B cell (primary cell): ENCODE results near the gene PITPNM3. TPM values are rescaled to one million over a fixed set of nuclear protein-coding genes. Genes with fewer than 3 reads are reported as not detected.

Experiments used
- ATAC-seq: fragments of 200-7000 bp; cut with Tn5 transposase; one replicate; pipeline ENCODE4 v1.10.0; 2021; ENCODE audit warnings: low read depth, mild to moderate bottlenecking, moderate number of reproducible peaks, moderate library complexity
- CTCF ChIA-PET: fragments of 350-600 bp; sonication (Branson Sonifier 250); formaldehyde crosslinking; loops from one replicate; lab custom pipeline; 2021; ENCODE audit warnings: antibody characterized with exemption, inconsistent platforms; lab: Charles Lee
- POLR2A ChIA-PET: fragments of 350-600 bp; sonication (Branson Sonifier 250); formaldehyde crosslinking; loops from one replicate; lab custom pipeline; 2021; ENCODE audit warnings: antibody characterized with exemption; lab: Charles Lee
- DNase-seq: peaks from one replicate; pipeline ENCODE4 v3.0.0; 2013
- H2AFZ ChIP-seq: 2 replicates; pipeline ENCODE4 v1.6.1; 2012; ENCODE audit warnings: mild to moderate bottlenecking, low read depth, low read length; ENCODE audit not compliant: insufficient read depth, poor library complexity, severe bottlenecking
- H3K27ac ChIP-seq, 2 donors: 1 replicate in 1 of 2; 2 replicates in 1 of 2; pipeline ENCODE4 v1.5.1; 2012 to 2013; ENCODE audit warnings: low read length in 2 of 2, mild to moderate bottlenecking in 2 of 2, moderate library complexity in 1 of 2
- H3K27me3 ChIP-seq, 4 experiments: fragments of 200-600 bp in 1 of 4; sonication (generic) in 1 of 4; replicated peaks in 1 of 4; 1 replicate in 2 of 4; 2 replicates in 2 of 4; pipeline versions ENCODE4 v1.6.1 to v1.7.0; 2013 to 2016; ENCODE audit warnings: low read length in 3 of 4, mild to moderate bottlenecking in 2 of 4, mixed read lengths in 1 of 4, moderate library complexity in 1 of 4; ENCODE audit not compliant: insufficient read depth in 4 of 4, control insufficient read depth in 3 of 4; ENCODE audit errors: control extremely low read depth in 1 of 4
- H3K36me3 ChIP-seq, 2 experiments: replicated peaks in 1 of 2; 1 replicate in 1 of 2; 2 replicates in 1 of 2; pipeline versions ENCODE4 v1.6.1 to v1.7.1; 2013; ENCODE audit warnings: low read length in 1 of 2; ENCODE audit not compliant: insufficient read depth in 2 of 2, control insufficient read depth in 1 of 2; ENCODE audit errors: control extremely low read depth in 1 of 2, extremely low read depth in 1 of 2
- H3K4me1 ChIP-seq, 2 donors: fragments of 200-600 bp in 1 of 2; sonication (generic) in 1 of 2; 1 replicate in 1 of 2; 2 replicates in 1 of 2; pipeline versions ENCODE4 v1.5.1 to v1.6.1; 2013 to 2017; ENCODE audit warnings: low read length in 2 of 2; ENCODE audit not compliant: control insufficient read depth in 2 of 2, insufficient read depth in 2 of 2
- H3K4me2 ChIP-seq: replicated peaks from 2 replicates; pipeline ENCODE3; 2012; ENCODE audit warnings: mild to moderate bottlenecking, low read depth, low read length; ENCODE audit not compliant: poor library complexity, severe bottlenecking
- H3K4me3 ChIP-seq, 5 experiments: fragments of 200-600 bp in 1 of 5; sonication (generic) in 1 of 5; 1 replicate in 3 of 5; 2 replicates in 2 of 5; pipeline versions ENCODE4 v1.5.1 to v1.7.0; 2011 to 2016; ENCODE audit warnings: low read length in 4 of 5, mild to moderate bottlenecking in 4 of 5, low read depth in 2 of 5, control low read depth in 1 of 5, moderate library complexity in 1 of 5; ENCODE audit not compliant: insufficient read depth in 1 of 5; ENCODE audit errors: control extremely low read depth in 1 of 5, extremely low read depth in 1 of 5
- H3K79me2 ChIP-seq: fragments of 200-600 bp; sonication (generic); one replicate; pipeline ENCODE4 v1.6.0; 2016; ENCODE audit warnings: low read length; ENCODE audit not compliant: control insufficient read depth, insufficient read depth
- H3K9ac ChIP-seq: fragments of 200-600 bp; sonication (generic); 2 replicates; pipeline ENCODE4 v1.6.1; 2017; ENCODE audit warnings: mild to moderate bottlenecking, low read length, moderate library complexity
- H3K9me3 ChIP-seq, 3 donors: one replicate each; pipeline versions ENCODE4 v1.6.1 to v1.7.1; 2013; ENCODE audit warnings: low read length in 2 of 3; ENCODE audit not compliant: control insufficient read depth in 2 of 3, insufficient read depth in 1 of 3; ENCODE audit errors: control extremely low read depth in 1 of 3
- H4K20me1 ChIP-seq: 2 replicates; pipeline ENCODE4 v1.6.0; 2012; ENCODE audit warnings: mild to moderate bottlenecking, low read length; ENCODE audit not compliant: insufficient read depth, control insufficient read depth, poor library complexity, severe bottlenecking
- H3K27ac Mint-ChIP-seq: one replicate; pipeline ENCODE4 v1.8.0; 2021; ENCODE audit warnings: mixed read lengths
- H3K27me3 Mint-ChIP-seq: one replicate; pipeline ENCODE4 v1.8.0; 2021; ENCODE audit warnings: mixed read lengths
- H3K4me1 Mint-ChIP-seq: one replicate; pipeline ENCODE4 v1.8.0; 2021; ENCODE audit warnings: mixed read lengths
- H3K4me3 Mint-ChIP-seq: one replicate; pipeline ENCODE4 v1.8.0; 2021; ENCODE audit warnings: mixed read lengths
- H3K9me3 Mint-ChIP-seq: one replicate; pipeline ENCODE4 v1.8.0; 2022; ENCODE audit warnings: mixed read lengths; ENCODE audit not compliant: insufficient read depth
- CTCF ChIP-seq: fragments of 200-600 bp; IDR thresholded peaks from one replicate; pipeline ENCODE4 v1.8.0; 2022; ENCODE audit warnings: antibody characterized with exemption, mild to moderate bottlenecking
- EZH2 ChIP-seq: IDR thresholded peaks from 2 replicates; pipeline ENCODE4 v1.6.1; 2012; ENCODE audit warnings: borderline replicate concordance, low read depth, mild to moderate bottlenecking, moderate library complexity, low read length; ENCODE audit not compliant: insufficient read depth, poor library complexity, severe bottlenecking
- WGBS: methylation state at CpG from one replicate; pipeline ENCODE4 v1.1.5; 2013; ENCODE audit warnings: missing lambda C conversion rate; ENCODE audit not compliant: insufficient coverage; 5-methylcytosine and 5-hydroxymethylcytosine counted together
- intact Hi-C: fragments of 100-400 bp; cut with micrococcal nuclease; formaldehyde crosslinking; loops from one replicate; pipeline ENCODE4 v1.10.0; 2022
- polyA plus RNA-seq: library from polyadenylated mRNA; depleted of rRNA; stranded (reverse); fragments of >200 nt; gene quantifications from 2 replicates; pipeline ENCODE4 v1.2.3, GENCODE V29; 2012
- total RNA-seq, 2 donors: library from RNA; stranded (reverse); fragments of 120-200 nt in 1 of 2; gene quantifications; 1 replicate in 1 of 2; 2 replicates in 1 of 2; pipeline versions ENCODE4 v1.2.3 to v1.2.4, GENCODE V29; 2013 to 2022

PITPNM3 gene
- total and polyA plus RNA-seq, 2 donors (not counting 1 experiment from before 2014, with no cell fraction given), result 0.31 to 0.49 TPM

DNA sequence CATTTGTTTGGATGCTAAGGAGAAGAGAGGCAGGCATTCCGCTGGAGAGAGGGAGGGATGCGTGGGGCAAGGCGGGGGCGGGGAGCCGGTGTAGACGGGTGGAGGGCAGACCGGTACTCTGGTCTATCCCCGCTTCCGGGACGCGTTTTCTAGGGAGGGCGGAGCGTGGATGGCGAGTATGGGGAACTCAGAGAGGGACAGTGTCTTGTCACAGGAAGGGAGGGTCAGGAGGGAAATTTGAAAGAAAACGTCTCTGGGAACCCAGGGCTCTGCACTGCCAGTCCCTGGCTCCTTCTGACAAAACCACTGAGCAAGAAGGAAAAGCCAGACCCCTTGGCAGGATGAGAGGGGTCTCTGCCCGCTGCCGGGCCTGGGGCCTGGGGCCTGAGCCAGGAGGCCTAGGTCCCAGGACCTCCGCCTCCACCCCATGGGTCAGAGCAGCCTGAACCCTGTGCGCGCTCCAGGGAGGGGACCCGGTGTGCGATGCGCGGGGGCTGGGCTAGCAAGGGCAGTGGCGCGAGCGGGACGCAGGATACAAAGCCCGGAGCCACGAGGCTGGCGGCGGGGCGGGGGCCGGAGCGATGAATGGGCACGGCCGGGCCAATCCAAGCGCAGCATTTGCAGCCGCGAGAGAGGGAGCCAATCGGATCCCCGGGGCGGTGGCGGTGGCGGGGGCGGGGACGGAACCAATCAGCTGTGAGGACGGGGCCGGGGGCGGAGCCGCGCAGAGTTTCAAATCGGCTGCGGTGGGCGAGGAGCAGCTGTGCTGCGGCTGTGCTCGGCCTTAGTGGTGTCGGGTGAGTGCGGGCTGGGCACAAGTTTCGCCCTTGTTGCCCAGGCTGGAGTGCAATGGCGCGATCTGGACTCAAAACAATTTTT, 112.4 kb downstream of the PITPNM3 start, which contains the start of gene PIMREG:
TSS of gene PIMREG (plus strand) at position 764 of the 879 bp plus-strand sequence. CDS start 656 bp downstream, outside the sequence.
- TF ChIP-seq EZH2 (no peak), CTCF (no peak)
- no peaks in the 10 kb centered on the region for H3K9me3 ChIP-seq
- H3K9ac ChIP-seq, result peak within 1 kb of the TSS; percentile 74
- H4K20me1 ChIP-seq, result no peaks in the 10 kb centered on the region
- H3K79me2 ChIP-seq, result no peaks in the 10 kb centered on the region
- H3K4me2 ChIP-seq, result peak within 1 kb of the TSS; percentile 99
- peak within 1 kb of the TSS; percentile 84 for H3K4me3 Mint-ChIP-seq
- intact Hi-C loops, result loop anchor here (1.0 kb wide), 2 partner anchors 196 to 860 kb away; partner anchors contain the start of genes KIAA0753 and NLRP1
- peak within 1 kb of the TSS in 1 of 2 donors; percentile 58 for H3K27ac ChIP-seq
- ChIA-PET POLR2A (interaction anchor here (0.7 to 1.3 kb wide), 5 partner anchors 9 to 880 kb away, joined by 3 to 7 read pairs (median 4); no protein-coding TSS in a partner anchor), CTCF (interaction anchor here (2.8 kb wide), 1 partner anchor 8 kb away, joined by 13 read pairs; no protein-coding TSS in a partner anchor)
- peak; percentile 97 for DNase-seq
- peaks cover 20% of the 10 kb centered on the region for H3K27me3 Mint-ChIP-seq
- peak within 1 kb of the TSS; percentile 80 for H3K27ac Mint-ChIP-seq
- under 1% methylated on average over 62 of the region's 62 CpGs for WGBS
- no peaks in the 10 kb centered on the region for H3K9me3 Mint-ChIP-seq
- peaks cover 0 to 10% (median 4%) of the 10 kb centered on the region in 4 experiments for H3K27me3 ChIP-seq
- peak; percentile 96 for ATAC-seq
- H2AFZ ChIP-seq, result peak within 1 kb of the TSS; percentile 98
- peaks cover 5 to 14% of the 10 kb centered on the region in 2 donors for H3K4me1 ChIP-seq
- H3K36me3 ChIP-seq, result no peaks in the 10 kb centered on the region
- peaks cover 12% of the 10 kb centered on the region for H3K4me1 Mint-ChIP-seq
- H3K4me3 ChIP-seq, result peak within 1 kb of the TSS; percentile 55 to 74 (median 69)
